GM21825 (cell line): Measurements from ENCODE around the gene ADAT2.
"Not testable (repeated sequence)": the region's sequence is repeated elsewhere in the genome, so short reads cannot be mapped to it uniquely, and the experiment has no call there.

Experiments used
- ATAC-seq: cut with Tn5 transposase; IDR thresholded peaks from one replicate; pipeline ENCODE4 v1.9.1; 2021; ENCODE audit warnings: mild to moderate bottlenecking, moderate library complexity; ENCODE audit not compliant: unreplicated experiment

Gene ADAT2

DNA sequence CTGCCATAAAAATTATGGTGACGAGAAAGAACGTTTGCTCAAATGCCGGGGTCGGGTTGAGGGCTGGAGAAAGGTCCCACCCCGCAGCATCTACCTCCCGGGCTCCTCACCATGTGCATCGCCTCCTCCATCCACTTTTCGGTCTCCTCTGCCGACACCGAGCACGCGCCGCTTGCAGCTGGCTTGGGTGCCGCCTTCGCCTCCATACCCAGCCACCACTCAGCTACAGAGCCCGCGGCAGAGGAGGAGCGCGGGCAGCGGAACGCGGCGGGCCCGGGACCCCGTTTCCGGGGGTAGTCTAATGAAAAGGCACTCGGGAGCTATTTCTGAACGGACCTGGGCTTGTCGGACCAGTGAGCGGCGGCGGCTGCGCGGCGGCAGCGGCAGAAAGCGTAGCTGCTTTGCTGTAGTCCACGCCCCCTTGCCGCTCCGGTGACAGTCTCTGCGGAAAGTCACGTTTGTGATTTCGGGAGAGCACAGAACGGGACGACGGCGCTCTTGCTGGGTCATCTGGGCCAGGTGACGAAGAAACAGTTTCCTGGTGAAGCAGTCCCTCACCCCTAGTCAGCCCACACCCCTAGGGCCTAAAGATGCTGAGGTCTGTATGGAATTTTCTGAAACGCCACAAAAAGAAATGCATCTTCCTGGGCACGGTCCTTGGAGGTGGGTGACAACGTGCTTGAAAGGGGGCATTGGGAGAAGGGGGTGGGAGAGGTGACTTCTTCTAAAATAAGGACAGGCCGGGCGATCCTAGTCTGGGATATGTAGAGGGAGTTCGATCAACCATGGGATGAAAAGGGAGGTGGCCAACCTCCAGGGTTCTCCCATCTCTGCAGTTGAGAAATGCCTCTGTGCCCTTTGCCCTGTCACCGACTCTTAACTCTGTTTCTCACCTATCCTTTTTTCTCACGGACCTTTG lies at the start of gene ADAT2, which contains the start of gene PEX3:
ADAT2 (minus strand) TSS at position 243 of the 919 bp plus-strand sequence; CDS start at position 206, 37 bp downstream.
PEX3 (plus strand) TSS at position 353 of the 919 bp plus-strand sequence; CDS start at position 591, 238 bp downstream.
- ATAC-seq: peak; percentile 97

DNA sequence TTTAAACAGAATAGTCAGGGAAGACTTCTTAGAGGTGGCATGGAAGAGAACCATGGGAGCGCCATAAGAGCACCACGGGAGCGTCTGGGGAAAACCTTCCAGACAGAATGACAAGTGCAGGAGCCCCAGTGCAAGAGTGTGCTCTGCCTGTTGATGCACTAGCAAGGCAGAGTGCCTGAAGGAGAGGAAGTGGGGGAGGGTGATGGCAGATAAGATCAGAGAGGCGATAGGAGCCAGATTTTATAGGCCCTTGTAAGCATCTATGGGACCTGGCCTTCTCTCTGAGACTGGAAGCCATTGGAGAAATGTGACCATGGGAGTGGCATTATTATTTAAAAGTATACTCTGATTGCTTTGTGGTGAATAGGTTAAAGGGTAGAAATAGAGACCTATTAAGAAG lies 47.9 kb upstream of the ADAT2 start:
- ATAC-seq: no peak

DNA sequence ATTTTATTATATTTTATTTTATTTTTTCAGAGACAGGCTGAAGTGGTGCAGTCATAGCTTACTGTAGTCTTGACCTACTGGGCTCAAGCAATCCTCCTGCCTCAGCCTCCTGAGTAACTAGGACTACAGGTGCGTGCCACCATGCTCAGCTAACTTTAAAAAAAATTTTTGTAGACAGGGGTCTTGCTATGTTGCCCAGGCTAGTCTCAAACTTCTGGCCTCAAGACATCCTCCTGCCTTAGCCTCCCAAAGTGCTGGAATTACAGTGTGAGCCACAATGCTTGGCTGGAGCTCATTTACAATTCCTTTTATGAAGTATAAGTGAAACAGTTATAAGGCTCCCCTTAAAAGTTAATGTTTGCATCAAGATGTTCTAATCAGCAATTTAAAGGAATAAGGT lies 46.5 kb upstream of the ADAT2 start:
- no peak for ATAC-seq

DNA sequence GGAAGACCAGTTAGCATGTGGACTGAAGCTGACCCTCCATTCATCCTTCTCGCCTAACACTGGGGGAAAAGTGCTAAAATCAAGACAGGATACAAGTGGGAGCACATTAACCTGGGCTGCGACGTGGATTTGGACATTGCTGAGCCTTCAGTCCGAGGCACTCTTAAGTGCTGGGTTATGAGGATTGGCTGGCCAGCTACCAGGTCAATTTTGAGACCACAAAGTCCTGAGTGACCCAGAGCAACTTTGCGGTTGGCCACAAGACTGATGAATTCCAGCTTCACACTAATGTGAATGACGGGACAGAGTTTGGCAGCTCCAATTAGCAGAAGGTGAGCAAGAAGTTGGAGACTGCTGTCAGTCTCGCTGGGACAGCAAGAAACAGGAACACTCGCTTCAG lies 40.3 kb upstream of the ADAT2 start:
- no peak for ATAC-seq

DNA sequence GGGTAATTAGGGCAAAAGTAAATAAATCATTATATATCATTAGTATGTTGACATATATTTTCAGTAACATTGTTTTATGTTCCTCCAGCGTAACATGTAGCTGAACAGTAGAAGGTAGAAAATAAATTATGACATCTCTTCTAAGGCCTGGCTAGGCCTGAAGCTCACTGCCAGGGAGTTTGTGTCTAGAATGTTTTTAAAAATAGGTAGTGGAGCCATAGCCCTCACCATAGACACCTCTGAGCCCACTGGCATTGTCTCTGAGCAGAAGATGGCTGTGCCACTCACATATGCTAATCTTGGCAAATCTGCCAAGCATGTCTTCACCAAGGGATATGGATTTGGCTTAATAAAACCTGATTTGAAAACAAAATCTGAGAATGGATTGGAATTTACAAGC lies 39.7 kb upstream of the ADAT2 start:
- ATAC-seq: no peak

DNA sequence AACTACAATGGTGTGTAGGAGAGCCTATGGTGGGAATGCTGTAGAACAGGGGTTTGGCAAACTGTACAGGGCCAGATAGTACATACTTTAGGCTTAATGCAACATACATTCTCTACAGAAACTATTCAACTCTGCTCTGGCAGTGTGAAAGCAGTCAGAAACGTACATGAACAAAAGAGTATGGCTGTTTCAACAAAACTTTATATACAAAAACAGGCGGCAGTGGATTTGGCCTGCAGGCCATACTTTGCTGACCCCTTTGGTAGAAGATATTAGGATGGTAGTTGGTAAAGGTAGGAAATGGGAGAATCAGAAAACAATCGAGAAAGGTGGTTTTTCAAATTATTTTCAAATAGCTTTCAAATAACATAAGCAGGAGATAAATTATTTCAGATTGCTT lies 36.3 kb upstream of the ADAT2 start:
- ATAC-seq: no peak

DNA sequence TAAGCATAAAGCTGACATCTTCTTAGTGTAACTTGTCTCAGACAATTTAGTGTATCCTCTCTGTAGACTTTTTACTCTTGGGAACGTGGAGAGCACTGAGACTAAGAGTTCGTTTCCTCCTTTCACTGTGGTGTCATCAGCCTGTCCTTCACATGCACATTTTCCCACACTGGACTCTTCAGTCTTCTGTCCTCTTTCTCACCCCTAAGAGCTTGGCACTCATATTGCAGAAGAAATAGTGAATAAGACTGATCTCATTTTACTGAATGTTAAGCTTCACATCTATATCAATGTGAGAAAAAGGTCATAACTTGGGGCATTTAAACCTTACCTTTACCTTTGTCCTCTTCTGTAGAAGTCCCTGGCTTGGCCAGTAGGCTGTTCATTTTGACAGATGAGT lies 35.5 kb upstream of the ADAT2 start:
- ATAC-seq: no peak

DNA sequence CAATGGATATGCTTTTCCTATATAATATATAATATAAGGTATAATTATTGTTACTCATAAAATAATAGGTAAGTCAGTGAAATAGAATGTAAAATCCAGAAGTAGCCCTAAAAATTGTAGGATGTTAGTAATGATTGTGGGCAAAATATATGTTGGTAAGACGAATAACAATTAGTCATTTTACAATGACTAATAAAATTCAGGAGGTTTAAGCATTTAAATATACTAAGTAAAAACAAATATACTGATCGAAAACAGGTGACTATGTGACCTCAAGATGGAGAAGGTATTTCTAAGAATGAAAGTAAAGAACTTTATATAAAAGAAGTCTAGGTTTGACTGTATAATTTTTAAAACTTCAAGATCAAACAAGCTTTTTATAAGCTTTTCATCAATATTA lies 32.1 kb upstream of the ADAT2 start:
- ATAC-seq: no peak

DNA sequence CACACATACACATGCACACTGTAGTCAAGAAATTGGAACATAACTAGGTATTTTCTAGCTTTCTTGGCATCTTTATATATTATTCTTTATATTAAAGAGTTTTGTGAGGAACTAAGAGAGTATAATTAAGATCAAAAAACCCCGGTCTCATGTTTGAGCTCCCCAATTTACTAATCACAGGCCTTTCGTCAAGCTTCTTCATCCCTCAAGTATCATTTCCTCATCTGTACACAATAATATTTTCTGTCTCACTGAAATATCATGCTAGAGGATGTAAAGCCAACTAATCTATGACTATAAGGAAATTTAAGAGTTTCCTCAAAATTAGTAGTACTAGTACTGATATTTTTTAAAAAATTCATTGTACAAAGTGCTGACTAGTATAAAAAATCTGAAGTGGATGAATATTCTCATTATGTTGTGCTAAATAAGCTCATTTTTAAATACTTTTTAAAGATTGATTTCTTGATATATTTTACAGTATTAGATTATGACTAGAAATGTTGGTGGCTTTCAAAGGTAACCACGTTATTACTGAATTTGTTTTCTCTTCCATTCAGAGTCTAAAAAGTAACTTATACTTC lies 28.1 kb upstream of the ADAT2 start:
- no peak for ATAC-seq

DNA sequence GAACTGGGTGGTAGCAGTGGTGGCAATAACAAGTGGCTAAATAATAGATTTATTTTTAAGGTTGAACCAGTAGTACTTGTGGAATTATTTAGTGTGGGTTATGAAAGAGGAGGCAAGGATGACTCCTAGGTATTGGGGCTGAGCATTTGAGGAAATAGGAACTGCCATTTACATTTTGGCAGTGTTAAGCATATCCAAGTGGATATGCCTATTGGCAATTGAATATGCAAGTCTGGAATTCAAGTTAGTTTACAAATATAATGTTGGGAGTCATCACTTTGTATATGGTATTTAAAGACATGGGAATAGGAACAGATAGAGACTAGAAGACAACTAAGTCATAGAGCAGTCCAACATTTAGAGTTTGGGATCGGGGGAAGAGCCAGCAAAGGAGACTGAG lies 26.1 kb upstream of the ADAT2 start:
- ATAC-seq: no peak

DNA sequence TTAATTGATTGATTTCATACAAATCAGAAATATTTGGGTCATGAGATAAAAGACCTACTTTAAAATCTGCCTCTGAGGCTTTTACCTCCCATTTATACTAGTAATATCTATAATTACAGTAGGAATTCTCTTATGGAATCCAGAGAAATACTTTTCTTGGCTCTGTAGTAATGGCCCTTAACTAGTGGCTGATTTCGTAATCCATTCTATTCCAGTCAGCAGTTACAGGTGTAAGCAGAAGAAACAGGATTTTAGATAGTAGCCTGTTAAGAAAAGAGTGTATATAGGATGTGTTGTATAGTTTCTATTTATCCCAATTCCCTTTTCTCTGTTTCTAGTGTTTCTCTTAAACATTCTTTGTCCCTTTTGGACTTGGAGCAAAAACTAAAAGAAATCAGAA lies 21.3 kb upstream of the ADAT2 start:
- no peak for ATAC-seq

DNA sequence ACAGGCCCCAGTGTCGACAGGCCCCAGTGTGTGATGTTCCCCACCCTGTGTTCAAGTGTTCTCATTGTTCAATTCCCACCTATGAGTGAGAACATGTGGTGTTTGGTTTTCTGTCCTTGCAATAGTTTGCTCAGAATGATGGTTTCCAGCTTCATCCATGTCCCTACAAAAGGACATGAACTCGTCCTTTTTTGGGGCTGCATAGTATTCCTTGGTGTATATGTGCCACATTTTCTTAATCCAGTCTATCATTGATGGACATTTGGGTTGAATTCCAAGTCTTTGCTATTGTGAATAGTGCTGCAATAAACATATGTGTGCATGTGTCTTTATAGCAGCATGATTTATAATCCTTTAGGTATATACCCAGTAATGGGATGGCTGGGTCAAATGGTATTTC lies 18.3 kb upstream of the ADAT2 start:
- ATAC-seq: not testable (repeated sequence)

DNA sequence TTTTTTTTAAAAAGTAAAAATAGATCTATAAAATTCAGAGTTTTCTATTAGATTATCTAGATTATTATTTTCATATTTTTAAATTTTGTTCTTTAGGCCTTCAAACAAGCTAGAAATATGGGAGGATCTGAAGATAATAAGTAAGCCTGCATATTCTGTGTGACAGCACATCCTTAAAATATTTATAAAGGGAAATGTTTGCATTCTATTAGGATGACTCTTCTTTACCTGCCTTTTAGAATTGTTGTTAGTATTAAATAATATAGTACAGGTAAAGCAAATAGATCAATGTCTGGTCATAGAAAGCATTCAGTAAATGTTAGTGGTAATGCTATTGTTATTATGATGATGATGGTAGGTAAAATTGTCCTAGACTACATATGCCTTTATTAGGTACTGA lies 17.5 kb upstream of the ADAT2 start:
- ATAC-seq: no peak

DNA sequence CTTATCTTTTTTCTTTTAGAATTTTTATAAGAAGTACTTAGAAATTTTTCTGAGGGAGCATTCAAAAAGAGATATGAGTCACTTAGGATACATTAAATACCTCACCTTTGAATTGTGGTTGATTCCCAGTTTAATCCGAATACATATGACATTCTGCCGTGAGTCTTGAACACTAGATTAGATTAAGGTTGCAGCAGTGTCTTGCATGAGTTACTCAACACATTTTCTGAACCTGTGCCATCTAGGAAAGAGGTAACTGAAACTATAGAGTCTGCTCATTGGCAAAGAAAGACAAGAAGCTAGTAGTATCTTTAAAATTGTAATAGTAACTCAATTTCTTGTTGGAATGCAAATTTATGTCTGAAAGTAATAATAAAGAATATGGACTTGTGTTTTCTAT lies 15.1 kb upstream of the ADAT2 start:
- ATAC-seq: no peak

DNA sequence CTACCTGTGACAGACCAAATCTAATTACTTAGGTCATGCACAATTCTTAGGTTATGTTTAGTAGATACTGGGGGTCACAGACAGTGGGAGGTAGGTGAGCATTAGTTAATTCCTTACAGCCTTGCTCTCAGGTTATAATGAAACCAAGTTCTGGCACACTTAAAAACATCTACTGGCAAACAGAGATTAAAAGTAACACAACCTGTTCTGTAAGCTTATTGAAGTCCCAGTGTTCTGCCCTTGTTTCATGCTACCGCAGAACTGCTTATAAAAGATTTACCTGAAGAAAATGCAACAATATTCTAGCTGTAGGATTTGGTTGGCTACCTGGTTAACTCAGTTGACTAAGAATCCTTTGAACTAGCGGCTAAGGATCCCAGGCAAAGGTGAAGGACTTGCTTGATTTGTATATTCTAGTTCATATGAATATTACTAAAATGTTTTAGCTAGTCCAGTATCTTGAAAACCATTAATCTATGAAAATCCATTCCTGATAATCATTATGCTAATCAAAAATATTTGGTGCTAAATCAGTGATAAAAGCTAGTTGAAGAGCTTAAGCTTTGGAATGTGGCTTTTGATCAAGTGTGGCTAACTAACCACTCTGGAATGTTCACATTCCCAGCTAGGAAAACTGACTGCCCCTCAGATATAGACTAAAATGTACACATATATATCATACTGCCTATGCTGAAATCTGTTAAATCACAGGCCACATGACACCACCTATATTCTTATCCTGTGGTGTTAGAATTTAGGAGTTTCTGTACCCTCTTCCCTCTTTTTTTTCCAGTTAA lies 7.3 kb upstream of the ADAT2 start:
- no peak for ATAC-seq

DNA sequence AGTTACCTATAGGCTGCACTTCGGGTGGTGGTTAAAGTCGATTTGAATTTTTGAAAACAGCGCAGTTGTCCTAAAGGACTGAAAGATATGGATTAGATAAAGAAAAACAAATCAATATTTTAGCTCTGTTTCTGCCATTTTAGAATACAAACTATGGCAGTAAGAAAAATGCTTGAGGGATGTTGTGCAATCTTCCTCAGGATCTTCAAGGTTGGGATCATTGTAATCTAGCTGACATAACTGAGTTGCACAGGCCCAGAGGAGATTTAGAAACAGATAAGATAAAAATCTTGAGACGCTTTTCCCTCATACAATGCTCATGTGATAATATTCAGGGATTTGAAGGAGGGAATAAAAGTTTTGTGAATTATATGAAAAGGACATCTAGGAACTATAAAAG lies 1.0 kb upstream of the ADAT2 start:
- ATAC-seq: no peak

DNA sequence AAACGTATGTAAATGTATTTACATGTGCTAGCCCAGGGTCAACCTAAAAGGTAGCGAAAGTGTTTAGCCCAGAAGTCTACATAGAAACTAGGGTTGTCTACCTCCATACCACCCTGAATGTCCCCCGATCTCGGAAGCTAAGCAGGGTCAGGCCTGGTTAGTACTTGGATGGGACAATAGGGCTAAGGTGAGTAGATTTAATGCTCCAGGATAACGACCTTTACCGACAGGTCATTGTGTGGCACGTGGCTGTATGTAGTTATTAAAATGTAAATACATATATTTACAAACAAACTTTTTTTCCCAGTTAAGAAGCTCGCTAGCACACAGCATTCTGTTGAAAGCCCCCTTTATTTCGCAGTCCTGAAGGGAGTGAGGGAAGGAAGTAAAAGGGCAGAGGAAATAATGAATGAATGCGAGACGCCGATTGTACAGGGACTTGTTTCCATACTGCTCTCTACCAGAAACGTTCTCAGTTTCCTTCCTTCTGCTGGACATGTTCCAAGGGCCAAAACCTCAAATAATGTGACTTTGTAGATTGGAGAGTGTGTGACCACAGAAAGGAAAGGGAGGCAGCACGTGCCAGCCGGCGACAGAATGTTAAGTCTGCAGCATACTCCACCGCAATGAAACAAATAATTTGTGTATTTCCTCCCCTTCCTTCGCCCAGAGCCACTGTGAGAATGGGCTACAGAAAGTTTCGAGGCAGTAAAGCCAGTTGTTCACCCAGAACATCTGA lies 612 bp downstream of the ADAT2 start:
- peak; percentile 11 for ATAC-seq

DNA sequence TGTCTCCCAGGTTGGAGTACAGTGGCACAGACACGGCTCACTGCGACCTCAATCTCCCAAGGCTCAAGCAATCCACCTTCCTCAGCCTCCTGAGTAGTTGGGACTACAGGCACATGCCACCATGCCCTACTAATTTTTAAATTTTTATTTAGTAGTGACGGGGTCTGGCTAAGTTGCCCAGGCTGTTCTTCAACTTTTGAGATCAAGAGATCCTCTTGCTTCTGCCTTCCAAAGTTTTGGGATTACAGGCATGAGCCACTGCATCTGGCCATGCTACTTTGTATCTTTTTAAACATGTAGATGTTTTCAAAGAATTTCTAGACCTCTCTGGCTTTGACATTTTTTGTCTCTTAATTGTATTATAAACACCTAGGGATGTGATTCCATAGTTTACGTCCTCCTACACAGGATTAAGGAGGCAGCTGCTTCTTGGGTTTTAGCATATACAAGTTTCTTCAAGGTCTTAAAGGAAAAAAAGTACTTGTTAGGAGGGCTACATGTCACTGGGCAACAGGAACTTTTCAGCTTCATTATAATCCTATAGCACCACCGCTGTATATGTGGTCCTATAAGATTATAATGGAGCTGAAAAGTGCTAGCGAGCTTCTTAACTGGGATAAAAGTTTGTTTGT lies 1.3 kb downstream of the ADAT2 start:
- ATAC-seq: no peak

DNA sequence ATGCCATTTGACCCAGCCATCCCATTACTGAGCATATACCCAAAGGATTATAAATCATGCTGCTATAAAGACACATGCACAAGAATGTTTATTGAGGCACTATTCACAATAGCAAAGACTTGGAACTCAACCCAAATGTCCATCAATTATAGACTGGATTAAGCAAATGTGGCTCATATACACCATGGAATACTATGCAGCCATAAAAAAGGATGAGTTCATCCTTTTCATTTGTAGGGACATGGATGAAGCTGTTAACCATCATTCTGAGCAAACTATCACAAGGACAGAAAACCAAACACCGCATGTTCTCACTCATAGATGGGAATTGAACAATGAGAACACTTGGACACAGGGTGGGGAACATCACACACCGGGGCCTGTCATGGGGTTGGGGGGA lies 2.6 kb downstream of the ADAT2 start:
- ATAC-seq: not testable (repeated sequence)

DNA sequence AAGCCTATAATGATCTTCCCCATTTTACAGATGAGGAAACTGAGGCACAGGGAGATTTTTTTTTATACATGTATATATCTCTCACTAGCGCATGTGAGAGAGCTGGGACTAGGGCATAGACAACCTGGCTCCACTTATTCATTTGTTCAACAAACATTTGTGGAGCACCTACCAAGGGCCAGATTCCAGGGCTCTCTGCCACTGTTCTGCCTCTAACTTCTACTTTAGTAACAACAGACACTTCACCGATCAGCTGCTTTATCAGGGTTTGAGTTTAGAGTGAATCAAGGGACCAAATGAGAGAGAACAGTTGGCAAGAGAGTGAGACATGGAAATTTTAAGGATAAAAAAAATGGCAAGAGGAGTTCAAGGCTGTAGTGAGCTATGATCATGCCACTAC lies 7.4 kb downstream of the ADAT2 start:
- ATAC-seq: no peak
